GM23338 (cell line): ENCODE results near the gene PARD3. TPM values are rescaled to one million over a fixed set of nuclear protein-coding genes. Genes with fewer than 3 reads are reported as not detected.

Experiments used
- ATAC-seq: fragments of 200-7000 bp; cut with Tn5 transposase; 3 replicates; pipeline ENCODE4 v1.9.1; 2020
- DNase-seq: peaks from one replicate; pipeline ENCODE4 v3.0.0-alpha.2; 2015; ENCODE audit warnings: low spot score
- H2AFZ ChIP-seq: fragments of 200-600 bp; sonication (generic); 2 replicates; pipeline ENCODE4 v1.8.0; 2016; ENCODE audit warnings: antibody characterized with exemption, mild to moderate bottlenecking, moderate library complexity
- H3F3A ChIP-seq: fragments of 200-600 bp; sonication (generic); replicated peaks from 2 replicates; pipeline ENCODE4 v1.8.0; 2017; ENCODE audit warnings: antibody characterized with exemption, mixed run types, low read depth
- H3K27ac ChIP-seq: fragments of 200-600 bp; sonication (generic); 2 replicates; pipeline ENCODE4 v1.6.1; 2016; ENCODE audit warnings: low read depth
- H3K27me3 ChIP-seq: fragments of 200-600 bp; sonication (generic); 2 replicates; pipeline ENCODE4 v1.8.0; 2016; ENCODE audit warnings: mild to moderate bottlenecking, mixed run types, moderate library complexity; ENCODE audit not compliant: insufficient read depth
- H3K36me3 ChIP-seq: fragments of 200-600 bp; sonication (generic); 2 replicates; pipeline ENCODE4 v1.8.0; 2016; ENCODE audit warnings: mild to moderate bottlenecking; ENCODE audit not compliant: insufficient read depth
- H3K4me1 ChIP-seq: fragments of 200-600 bp; sonication (generic); 2 replicates; pipeline ENCODE4 v1.8.0; 2016; ENCODE audit warnings: mild to moderate bottlenecking, moderate library complexity; ENCODE audit not compliant: insufficient read depth
- H3K4me2 ChIP-seq: fragments of 200-600 bp; sonication (generic); 2 replicates; pipeline ENCODE4 v1.7.1; 2017; ENCODE audit warnings: mixed run types
- H3K4me3 ChIP-seq: fragments of 200-600 bp; sonication (generic); 2 replicates; pipeline ENCODE4 v1.6.1; 2016; ENCODE audit warnings: mixed run types
- H3K79me2 ChIP-seq: fragments of 200-600 bp; sonication (generic); replicated peaks from 2 replicates; pipeline ENCODE4 v1.8.0; 2017; ENCODE audit warnings: mild to moderate bottlenecking; ENCODE audit not compliant: insufficient read depth
- H3K9me2 ChIP-seq: fragments of 200-600 bp; sonication (generic); 2 replicates; pipeline ENCODE4 v1.8.0; 2017; ENCODE audit not compliant: insufficient read depth
- H4K20me1 ChIP-seq: fragments of 200-600 bp; sonication (generic); replicated peaks from 2 replicates; pipeline ENCODE4 v1.8.0; 2017; ENCODE audit warnings: mild to moderate bottlenecking; ENCODE audit not compliant: insufficient read depth
- H3K27ac Mint-ChIP-seq: 2 replicates; pipeline ENCODE4 v1.8.0; 2020; ENCODE audit warnings: inconsistent platforms, mild to moderate bottlenecking, moderate library complexity, mixed read lengths
- H3K27me3 Mint-ChIP-seq: 3 replicates; pipeline ENCODE4 v1.8.0; 2022; ENCODE audit warnings: low read depth, mild to moderate bottlenecking, moderate library complexity, mixed read lengths, inconsistent platforms; ENCODE audit not compliant: insufficient read depth, poor library complexity
- H3K36me3 Mint-ChIP-seq: 3 replicates; pipeline ENCODE4 v1.8.0; 2021; ENCODE audit warnings: low read depth, mild to moderate bottlenecking, inconsistent platforms, moderate library complexity, mixed read lengths
- H3K4me1 Mint-ChIP-seq: 3 replicates; pipeline ENCODE4 v1.8.0; 2020; ENCODE audit warnings: mild to moderate bottlenecking, inconsistent platforms, mixed read lengths
- H3K4me3 Mint-ChIP-seq: 3 replicates; pipeline ENCODE4 v1.8.0; 2021; ENCODE audit warnings: moderate library complexity, mild to moderate bottlenecking, inconsistent platforms, mixed read lengths
- H3K9me3 Mint-ChIP-seq: 3 replicates; pipeline ENCODE4 v1.8.0; 2020; ENCODE audit warnings: moderate library complexity, mild to moderate bottlenecking, inconsistent platforms, mixed read lengths
- CREB1 ChIP-seq: fragments of 250-450 bp; sonication (Bioruptor Pico); IDR thresholded peaks from 2 replicates; pipeline ENCODE4 v1.5.0; 2020; ENCODE audit warnings: low read depth, mild to moderate bottlenecking, moderate library complexity
- CTCF ChIP-seq, 2 experiments: fragments of 200-600 bp in 1 of 2; sonication (generic) in 1 of 2; conservative IDR thresholded peaks; 2 replicates each; pipeline versions ENCODE4 v1.5.1 to v1.6.1; 2016 to 2017; ENCODE audit warnings: antibody characterized with exemption in 2 of 2, low read depth in 2 of 2, mild to moderate bottlenecking in 2 of 2, moderate library complexity in 1 of 2
- EZH2 ChIP-seq: fragments of 200-600 bp; sonication (generic); IDR thresholded peaks from one replicate; pipeline ENCODE4 v1.8.0; 2017; ENCODE audit warnings: antibody characterized with exemption, mild to moderate bottlenecking, low read depth; ENCODE audit not compliant: unreplicated experiment
- EZH2phosphoT487 ChIP-seq: fragments of 200-600 bp; sonication (generic); IDR thresholded peaks from one replicate; pipeline ENCODE4 v1.8.1; 2018; ENCODE audit warnings: antibody characterized with exemption; ENCODE audit not compliant: unreplicated experiment
- JUNB ChIP-seq: IDR thresholded peaks from one replicate; pipeline ENCODE4 v1.6.1; 2016; ENCODE audit warnings: antibody characterized with exemption; ENCODE audit not compliant: unreplicated experiment
- NANOG ChIP-seq: IDR thresholded peaks from 2 replicates; pipeline ENCODE4 v1.6.1; 2016; ENCODE audit warnings: antibody characterized with exemption, borderline replicate concordance
- POLR2AphosphoS5 ChIP-seq: IDR thresholded peaks from 2 replicates; pipeline ENCODE4 v1.6.1; 2016; ENCODE audit warnings: antibody characterized with exemption, low read depth
- REST ChIP-seq: IDR thresholded peaks from one replicate; pipeline ENCODE4 v1.6.1; 2018; ENCODE audit warnings: antibody characterized with exemption; ENCODE audit not compliant: unreplicated experiment
- STAT1 ChIP-seq: IDR thresholded peaks from one replicate; pipeline ENCODE4 v1.6.1; 2016; ENCODE audit warnings: antibody characterized with exemption; ENCODE audit not compliant: unreplicated experiment
- ZNF114 ChIP-seq: fragments of 250-450 bp; sonication (Bioruptor Pico); IDR thresholded peaks from 2 replicates; pipeline ENCODE4 v1.5.0; 2020; ENCODE audit warnings: mild to moderate bottlenecking, moderate library complexity
- polyA plus RNA-seq: library from polyadenylated mRNA; unstranded; fragments of >200 nt; fragmentation: Nextera tagmentation; extraction: Ambion mirVana; gene quantifications from 2 replicates; pipeline ENCODE4 v1.2.1, GENCODE V29; 2016
- total RNA-seq: library from RNA; depleted of rRNA; stranded (reverse); fragments of >200 nt; shearing (Covaris generic); gene quantifications from 2 replicates; pipeline ENCODE4 v1.2.3, GENCODE V29; 2014
- TF ChIP-seq, protein P1 (sequence below): IDR thresholded peaks from 2 replicates; pipeline ENCODE4 v1.6.1; 2016; ENCODE audit warnings: antibody characterized with exemption
- TF ChIP-seq, protein P2 (sequence below): fragments of 250-450 bp; sonication (Bioruptor Pico); IDR thresholded peaks from 2 replicates; pipeline ENCODE4 v1.5.0; 2020; ENCODE audit warnings: mild to moderate bottlenecking, moderate library complexity

PARD3 gene
- total and polyA plus RNA-seq, 2 experiments from 2014 or later, result 30.2 to 51.4 TPM

DNA sequence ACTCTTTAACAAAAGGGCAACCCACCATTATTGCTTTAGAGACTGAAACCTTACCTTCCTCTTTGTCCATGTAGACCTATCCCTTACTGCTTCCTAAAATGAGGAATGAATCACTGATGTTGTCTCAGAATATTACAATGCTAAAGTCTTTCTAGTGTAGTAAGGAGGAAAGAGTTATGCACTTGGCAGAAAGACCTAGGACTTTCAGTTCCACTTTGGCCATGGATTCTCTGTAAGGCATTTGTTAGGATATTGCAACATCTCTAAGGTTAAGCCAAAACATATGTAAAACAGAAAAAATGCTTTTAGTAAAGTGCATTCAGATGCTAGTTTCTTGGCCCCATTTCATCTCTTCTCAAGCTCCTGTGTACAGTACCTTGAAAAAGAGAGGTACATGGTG, 230.9 kb downstream of the PARD3 start:
- H3K4me3 Mint-ChIP-seq, result no peak overlapping the region
- TF ChIP-seq ZNF114 (CRISPR knock-in tag) (no peak), REST (no peak), STAT1 (no peak), CREB1 (CRISPR knock-in tag) (no peak), EZH2phosphoT487 (no peak), CTCF (conservative IDR thresholded peaks at IDR 0.05; ENCODE audit: low read depth in 2 of 2) (no peak), EZH2 (no peak), NANOG (no peak), JUNB (no peak), POLR2AphosphoS5 (no peak)
- TF ChIP-seq, protein P1, sequence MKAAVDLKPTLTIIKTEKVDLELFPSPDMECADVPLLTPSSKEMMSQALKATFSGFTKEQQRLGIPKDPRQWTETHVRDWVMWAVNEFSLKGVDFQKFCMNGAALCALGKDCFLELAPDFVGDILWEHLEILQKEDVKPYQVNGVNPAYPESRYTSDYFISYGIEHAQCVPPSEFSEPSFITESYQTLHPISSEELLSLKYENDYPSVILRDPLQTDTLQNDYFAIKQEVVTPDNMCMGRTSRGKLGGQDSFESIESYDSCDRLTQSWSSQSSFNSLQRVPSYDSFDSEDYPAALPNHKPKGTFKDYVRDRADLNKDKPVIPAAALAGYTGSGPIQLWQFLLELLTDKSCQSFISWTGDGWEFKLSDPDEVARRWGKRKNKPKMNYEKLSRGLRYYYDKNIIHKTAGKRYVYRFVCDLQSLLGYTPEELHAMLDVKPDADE, result no peak
- TF ChIP-seq, protein P2, sequence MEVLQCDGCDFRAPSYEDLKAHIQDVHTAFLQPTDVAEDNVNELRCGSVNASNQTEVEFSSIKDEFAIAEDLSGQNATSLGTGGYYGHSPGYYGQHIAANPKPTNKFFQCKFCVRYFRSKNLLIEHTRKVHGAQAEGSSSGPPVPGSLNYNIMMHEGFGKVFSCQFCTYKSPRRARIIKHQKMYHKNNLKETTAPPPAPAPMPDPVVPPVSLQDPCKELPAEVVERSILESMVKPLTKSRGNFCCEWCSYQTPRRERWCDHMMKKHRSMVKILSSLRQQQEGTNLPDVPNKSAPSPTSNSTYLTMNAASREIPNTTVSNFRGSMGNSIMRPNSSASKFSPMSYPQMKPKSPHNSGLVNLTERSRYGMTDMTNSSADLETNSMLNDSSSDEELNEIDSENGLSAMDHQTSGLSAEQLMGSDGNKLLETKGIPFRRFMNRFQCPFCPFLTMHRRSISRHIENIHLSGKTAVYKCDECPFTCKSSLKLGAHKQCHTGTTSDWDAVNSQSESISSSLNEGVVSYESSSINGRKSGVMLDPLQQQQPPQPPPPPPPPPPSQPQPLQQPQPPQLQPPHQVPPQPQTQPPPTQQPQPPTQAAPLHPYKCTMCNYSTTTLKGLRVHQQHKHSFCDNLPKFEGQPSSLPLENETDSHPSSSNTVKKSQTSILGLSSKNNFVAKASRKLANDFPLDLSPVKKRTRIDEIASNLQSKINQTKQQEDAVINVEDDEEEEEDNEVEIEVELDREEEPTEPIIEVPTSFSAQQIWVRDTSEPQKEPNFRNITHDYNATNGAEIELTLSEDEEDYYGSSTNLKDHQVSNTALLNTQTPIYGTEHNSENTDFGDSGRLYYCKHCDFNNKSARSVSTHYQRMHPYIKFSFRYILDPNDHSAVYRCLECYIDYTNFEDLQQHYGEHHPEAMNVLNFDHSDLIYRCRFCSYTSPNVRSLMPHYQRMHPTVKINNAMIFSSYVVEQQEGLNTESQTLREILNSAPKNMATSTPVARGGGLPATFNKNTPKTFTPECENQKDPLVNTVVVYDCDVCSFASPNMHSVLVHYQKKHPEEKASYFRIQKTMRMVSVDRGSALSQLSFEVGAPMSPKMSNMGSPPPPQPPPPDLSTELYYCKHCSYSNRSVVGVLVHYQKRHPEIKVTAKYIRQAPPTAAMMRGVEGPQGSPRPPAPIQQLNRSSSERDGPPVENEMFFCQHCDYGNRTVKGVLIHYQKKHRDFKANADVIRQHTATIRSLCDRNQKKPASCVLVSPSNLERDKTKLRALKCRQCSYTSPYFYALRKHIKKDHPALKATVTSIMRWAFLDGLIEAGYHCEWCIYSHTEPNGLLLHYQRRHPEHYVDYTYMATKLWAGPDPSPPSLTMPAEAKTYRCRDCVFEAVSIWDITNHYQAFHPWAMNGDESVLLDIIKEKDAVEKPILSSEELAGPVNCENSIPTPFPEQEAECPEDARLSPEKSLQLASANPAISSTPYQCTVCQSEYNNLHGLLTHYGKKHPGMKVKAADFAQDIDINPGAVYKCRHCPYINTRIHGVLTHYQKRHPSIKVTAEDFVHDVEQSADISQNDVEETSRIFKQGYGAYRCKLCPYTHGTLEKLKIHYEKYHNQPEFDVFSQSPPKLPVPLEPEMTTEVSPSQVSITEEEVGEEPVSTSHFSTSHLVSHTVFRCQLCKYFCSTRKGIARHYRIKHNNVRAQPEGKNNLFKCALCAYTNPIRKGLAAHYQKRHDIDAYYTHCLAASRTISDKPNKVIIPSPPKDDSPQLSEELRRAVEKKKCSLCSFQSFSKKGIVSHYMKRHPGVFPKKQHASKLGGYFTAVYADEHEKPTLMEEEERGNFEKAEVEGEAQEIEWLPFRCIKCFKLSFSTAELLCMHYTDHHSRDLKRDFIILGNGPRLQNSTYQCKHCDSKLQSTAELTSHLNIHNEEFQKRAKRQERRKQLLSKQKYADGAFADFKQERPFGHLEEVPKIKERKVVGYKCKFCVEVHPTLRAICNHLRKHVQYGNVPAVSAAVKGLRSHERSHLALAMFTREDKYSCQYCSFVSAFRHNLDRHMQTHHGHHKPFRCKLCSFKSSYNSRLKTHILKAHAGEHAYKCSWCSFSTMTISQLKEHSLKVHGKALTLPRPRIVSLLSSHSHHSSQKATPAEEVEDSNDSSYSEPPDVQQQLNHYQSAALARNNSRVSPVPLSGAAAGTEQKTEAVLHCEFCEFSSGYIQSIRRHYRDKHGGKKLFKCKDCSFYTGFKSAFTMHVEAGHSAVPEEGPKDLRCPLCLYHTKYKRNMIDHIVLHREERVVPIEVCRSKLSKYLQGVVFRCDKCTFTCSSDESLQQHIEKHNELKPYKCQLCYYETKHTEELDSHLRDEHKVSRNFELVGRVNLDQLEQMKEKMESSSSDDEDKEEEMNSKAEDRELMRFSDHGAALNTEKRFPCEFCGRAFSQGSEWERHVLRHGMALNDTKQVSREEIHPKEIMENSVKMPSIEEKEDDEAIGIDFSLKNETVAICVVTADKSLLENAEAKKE (CRISPR knock-in tag), result no peak
- Histone ChIP-seq H3K4me2 (peak overlapping the region; percentile 19; the same call in 1 of the 2 replicates), H3K27me3 (no peaks in the 10 kb centered on the region), H4K20me1 (no peaks in the 10 kb centered on the region; the same call in 1 of the 2 replicates), H3K79me2 (peaks cover 33% of the 10 kb centered on the region), H3K9me2 (no peaks in the 10 kb centered on the region), H2AFZ (no peak overlapping the region), H3K36me3 (no peaks in the 10 kb centered on the region), H3K27ac (no peak overlapping the region), H3K4me1 (peaks cover 31% of the 10 kb centered on the region), H3K4me3 (no peak overlapping the region), H3F3A (no peaks in the 10 kb centered on the region)
- H3K27ac Mint-ChIP-seq, result no peak overlapping the region; the same call in 1 of the 2 replicates
- H3K9me3 Mint-ChIP-seq, result no peaks in the 10 kb centered on the region
- DNase-seq (no peak), ATAC-seq (no peak)
- peaks cover 54% of the 10 kb centered on the region for H3K4me1 Mint-ChIP-seq
- peaks cover 3% of the 10 kb centered on the region for H3K27me3 Mint-ChIP-seq
- H3K36me3 Mint-ChIP-seq, result no peaks in the 10 kb centered on the region; the same call in 2 of the 3 replicates
